ENCODE measurements around the gene MFSD12.

MFSD12 gene

DNA sequence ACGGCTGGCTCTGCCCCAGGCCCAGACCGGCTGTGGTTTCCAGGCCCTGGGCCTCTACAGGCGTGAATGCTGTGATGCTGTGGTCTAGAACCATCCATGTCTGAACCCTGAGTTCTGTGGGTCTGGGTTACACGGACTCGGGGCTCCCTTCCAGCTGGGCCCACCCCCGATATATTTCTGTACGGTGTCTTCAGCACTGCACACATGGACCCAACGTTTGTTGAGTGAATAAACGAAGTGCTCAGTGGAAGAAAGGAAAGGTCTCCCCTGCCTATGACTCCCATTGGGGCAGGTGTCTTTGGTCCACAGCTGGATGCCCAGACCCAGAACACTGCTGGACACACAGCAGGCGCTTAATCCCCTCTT, 11.7 kb downstream of the MFSD12 start (continued):
- TF ChIP-seq, protein P1, sequence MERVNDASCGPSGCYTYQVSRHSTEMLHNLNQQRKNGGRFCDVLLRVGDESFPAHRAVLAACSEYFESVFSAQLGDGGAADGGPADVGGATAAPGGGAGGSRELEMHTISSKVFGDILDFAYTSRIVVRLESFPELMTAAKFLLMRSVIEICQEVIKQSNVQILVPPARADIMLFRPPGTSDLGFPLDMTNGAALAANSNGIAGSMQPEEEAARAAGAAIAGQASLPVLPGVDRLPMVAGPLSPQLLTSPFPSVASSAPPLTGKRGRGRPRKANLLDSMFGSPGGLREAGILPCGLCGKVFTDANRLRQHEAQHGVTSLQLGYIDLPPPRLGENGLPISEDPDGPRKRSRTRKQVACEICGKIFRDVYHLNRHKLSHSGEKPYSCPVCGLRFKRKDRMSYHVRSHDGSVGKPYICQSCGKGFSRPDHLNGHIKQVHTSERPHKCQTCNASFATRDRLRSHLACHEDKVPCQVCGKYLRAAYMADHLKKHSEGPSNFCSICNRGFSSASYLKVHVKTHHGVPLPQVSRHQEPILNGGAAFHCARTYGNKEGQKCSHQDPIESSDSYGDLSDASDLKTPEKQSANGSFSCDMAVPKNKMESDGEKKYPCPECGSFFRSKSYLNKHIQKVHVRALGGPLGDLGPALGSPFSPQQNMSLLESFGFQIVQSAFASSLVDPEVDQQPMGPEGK (CRISPR knock-in tag; IDR thresholded peaks at IDR 0.05; ENCODE audit: borderline replicate concordance): no peak
- TF ChIP-seq OSR1 (CRISPR knock-in tag; IDR thresholded peaks at IDR 0.05): no peak

DNA sequence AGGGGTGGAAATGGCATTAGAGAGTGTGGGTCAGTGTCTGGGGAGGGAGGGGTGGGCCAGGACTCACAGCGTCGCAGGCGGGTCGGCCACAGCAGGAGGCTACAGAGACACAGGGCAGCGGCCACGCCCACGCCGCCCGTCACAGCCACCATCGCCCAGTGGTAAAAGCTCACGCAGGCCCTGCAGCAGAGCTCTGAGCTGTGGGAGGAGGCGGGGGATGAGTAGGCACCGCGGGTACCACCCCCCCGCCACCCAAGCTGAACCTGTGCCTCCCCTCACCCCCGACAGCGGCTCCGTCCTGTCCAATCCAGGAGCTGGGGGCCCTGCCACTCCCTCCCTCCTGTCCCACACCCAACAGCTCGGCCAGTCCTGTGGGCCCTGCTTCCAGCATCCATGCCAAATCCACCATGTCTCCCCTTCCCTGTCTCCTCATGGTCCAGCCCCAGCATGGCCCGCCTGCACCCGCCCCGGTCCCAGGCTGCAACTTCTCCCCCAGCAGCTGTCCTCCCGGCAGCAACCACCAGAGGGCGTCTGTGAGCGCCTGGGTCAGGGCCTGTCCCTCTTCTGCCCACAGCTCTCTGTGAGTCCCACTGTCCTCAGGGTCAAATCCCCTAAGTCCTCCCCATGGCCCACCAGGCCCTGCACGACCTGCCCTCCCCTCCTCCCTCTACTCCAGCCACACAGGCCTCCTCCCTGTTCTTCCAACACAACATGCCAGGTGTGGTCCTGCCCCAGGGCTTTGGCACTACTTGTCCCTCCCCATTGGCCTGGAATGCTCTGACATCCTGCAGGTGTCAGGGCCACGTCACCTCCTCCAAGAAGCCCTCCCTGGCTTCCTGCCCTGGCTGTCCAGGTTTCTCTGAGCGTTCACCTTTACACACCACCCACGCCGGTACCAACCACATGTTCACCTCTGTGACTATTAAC, 12.4 kb downstream of the MFSD12 start:
- peak; percentile 82 for ATAC-seq
- TF ChIP-seq OSR1 (CRISPR knock-in tag; IDR thresholded peaks at IDR 0.05) (no peak), CSDC2 (CRISPR knock-in tag; IDR thresholded peaks at IDR 0.05) (no peak), RARB (CRISPR knock-in tag; IDR thresholded peaks at IDR 0.05) (no peak), BACH2 (CRISPR knock-in tag; IDR thresholded peaks at IDR 0.05; ENCODE audit: borderline replicate concordance) (no peak)
- TF ChIP-seq, protein P2, sequence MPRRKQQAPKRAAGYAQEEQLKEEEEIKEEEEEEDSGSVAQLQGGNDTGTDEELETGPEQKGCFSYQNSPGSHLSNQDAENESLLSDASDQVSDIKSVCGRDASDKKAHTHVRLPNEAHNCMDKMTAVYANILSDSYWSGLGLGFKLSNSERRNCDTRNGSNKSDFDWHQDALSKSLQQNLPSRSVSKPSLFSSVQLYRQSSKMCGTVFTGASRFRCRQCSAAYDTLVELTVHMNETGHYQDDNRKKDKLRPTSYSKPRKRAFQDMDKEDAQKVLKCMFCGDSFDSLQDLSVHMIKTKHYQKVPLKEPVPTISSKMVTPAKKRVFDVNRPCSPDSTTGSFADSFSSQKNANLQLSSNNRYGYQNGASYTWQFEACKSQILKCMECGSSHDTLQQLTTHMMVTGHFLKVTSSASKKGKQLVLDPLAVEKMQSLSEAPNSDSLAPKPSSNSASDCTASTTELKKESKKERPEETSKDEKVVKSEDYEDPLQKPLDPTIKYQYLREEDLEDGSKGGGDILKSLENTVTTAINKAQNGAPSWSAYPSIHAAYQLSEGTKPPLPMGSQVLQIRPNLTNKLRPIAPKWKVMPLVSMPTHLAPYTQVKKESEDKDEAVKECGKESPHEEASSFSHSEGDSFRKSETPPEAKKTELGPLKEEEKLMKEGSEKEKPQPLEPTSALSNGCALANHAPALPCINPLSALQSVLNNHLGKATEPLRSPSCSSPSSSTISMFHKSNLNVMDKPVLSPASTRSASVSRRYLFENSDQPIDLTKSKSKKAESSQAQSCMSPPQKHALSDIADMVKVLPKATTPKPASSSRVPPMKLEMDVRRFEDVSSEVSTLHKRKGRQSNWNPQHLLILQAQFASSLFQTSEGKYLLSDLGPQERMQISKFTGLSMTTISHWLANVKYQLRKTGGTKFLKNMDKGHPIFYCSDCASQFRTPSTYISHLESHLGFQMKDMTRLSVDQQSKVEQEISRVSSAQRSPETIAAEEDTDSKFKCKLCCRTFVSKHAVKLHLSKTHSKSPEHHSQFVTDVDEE (CRISPR knock-in tag; IDR thresholded peaks at IDR 0.05): no peak

DNA sequence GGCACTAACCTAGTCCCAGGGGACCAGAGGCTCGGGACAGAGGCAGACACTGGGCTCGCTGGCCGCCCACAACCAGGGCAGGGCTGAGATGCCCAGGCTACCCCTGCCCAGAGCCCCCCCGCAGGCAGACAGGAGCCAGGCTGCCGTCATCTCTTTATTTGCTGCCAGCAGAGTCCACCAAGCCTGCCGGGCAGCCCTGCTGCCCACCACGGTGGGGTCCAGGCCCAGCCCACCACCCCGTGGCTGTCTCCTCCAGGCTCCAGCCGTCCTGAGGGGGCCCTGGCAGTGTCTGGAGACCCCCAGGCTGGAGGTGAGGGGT, 13.4 kb downstream of the MFSD12 start:
- ATAC-seq: no peak
- TF ChIP-seq ZNF70 (CRISPR knock-in tag; IDR thresholded peaks at IDR 0.05) (no peak), TCF4 (CRISPR knock-in tag; IDR thresholded peaks at IDR 0.05; ENCODE audit: borderline replicate concordance) (no peak), ZC3H10 (CRISPR knock-in tag; IDR thresholded peaks at IDR 0.05) (no peak), RARB (CRISPR knock-in tag; IDR thresholded peaks at IDR 0.05) (no peak), ZNF8 (CRISPR knock-in tag; IDR thresholded peaks at IDR 0.05) (no peak), ISL1 (CRISPR knock-in tag; IDR thresholded peaks at IDR 0.05) (no peak), TOX (CRISPR knock-in tag; IDR thresholded peaks at IDR 0.05; ENCODE audit: borderline replicate concordance) (no peak), PPARA (CRISPR knock-in tag; IDR thresholded peaks at IDR 0.05; ENCODE audit: borderline replicate concordance) (no peak), ESRRG (CRISPR knock-in tag; IDR thresholded peaks at IDR 0.05) (no peak), BACH2 (CRISPR knock-in tag; IDR thresholded peaks at IDR 0.05; ENCODE audit: borderline replicate concordance) (no peak), GLIS3 (CRISPR knock-in tag; IDR thresholded peaks at IDR 0.05) (no peak), ZNF565 (CRISPR knock-in tag; conservative IDR thresholded peaks at IDR 0.05; ENCODE audit: low read depth) (no peak)
- TF ChIP-seq, protein P3, sequence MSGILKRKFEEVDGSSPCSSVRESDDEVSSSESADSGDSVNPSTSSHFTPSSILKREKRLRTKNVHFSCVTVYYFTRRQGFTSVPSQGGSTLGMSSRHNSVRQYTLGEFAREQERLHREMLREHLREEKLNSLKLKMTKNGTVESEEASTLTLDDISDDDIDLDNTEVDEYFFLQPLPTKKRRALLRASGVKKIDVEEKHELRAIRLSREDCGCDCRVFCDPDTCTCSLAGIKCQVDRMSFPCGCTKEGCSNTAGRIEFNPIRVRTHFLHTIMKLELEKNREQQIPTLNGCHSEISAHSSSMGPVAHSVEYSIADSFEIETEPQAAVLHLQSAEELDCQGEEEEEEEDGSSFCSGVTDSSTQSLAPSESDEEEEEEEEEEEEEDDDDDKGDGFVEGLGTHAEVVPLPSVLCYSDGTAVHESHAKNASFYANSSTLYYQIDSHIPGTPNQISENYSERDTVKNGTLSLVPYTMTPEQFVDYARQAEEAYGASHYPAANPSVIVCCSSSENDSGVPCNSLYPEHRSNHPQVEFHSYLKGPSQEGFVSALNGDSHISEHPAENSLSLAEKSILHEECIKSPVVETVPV (CRISPR knock-in tag; IDR thresholded peaks at IDR 0.05): no peak
- TF ChIP-seq, protein P2 (CRISPR knock-in tag; IDR thresholded peaks at IDR 0.05): no peak
- TF ChIP-seq, protein P4, sequence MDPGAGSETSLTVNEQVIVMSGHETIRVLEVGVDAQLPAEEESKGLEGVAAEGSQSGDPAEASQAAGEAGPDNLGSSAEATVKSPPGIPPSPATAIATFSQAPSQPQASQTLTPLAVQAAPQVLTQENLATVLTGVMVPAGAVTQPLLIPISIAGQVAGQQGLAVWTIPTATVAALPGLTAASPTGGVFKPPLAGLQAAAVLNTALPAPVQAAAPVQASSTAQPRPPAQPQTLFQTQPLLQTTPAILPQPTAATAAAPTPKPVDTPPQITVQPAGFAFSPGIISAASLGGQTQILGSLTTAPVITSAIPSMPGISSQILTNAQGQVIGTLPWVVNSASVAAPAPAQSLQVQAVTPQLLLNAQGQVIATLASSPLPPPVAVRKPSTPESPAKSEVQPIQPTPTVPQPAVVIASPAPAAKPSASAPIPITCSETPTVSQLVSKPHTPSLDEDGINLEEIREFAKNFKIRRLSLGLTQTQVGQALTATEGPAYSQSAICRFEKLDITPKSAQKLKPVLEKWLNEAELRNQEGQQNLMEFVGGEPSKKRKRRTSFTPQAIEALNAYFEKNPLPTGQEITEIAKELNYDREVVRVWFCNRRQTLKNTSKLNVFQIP (CRISPR knock-in tag; IDR thresholded peaks at IDR 0.05; ENCODE audit: borderline replicate concordance, low read depth): no peak
- TF ChIP-seq, protein P1 (CRISPR knock-in tag; IDR thresholded peaks at IDR 0.05; ENCODE audit: borderline replicate concordance): no peak
- TF ChIP-seq, protein P5, sequence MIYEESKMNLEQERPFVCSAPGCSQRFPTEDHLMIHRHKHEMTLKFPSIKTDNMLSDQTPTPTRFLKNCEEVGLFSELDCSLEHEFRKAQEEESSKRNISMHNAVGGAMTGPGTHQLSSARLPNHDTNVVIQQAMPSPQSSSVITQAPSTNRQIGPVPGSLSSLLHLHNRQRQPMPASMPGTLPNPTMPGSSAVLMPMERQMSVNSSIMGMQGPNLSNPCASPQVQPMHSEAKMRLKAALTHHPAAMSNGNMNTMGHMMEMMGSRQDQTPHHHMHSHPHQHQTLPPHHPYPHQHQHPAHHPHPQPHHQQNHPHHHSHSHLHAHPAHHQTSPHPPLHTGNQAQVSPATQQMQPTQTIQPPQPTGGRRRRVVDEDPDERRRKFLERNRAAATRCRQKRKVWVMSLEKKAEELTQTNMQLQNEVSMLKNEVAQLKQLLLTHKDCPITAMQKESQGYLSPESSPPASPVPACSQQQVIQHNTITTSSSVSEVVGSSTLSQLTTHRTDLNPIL (CRISPR knock-in tag; IDR thresholded peaks at IDR 0.05; ENCODE audit: low read depth): no peak

All from SK-N-SH treated with all-trans-retinoic acid at 6 μM for 48 hours (cell line).